DMS53 treated with DMSO at 0.1 percent for 48 hours (cell line): ENCODE results near the gene GALNS.

Experiments used
- DNase-seq: peaks from one replicate; lab custom pipeline; 2025; ENCODE audit not compliant: unreplicated experiment; lab: John Stamatoyannopoulos, UW

The GALNS gene

DNA sequence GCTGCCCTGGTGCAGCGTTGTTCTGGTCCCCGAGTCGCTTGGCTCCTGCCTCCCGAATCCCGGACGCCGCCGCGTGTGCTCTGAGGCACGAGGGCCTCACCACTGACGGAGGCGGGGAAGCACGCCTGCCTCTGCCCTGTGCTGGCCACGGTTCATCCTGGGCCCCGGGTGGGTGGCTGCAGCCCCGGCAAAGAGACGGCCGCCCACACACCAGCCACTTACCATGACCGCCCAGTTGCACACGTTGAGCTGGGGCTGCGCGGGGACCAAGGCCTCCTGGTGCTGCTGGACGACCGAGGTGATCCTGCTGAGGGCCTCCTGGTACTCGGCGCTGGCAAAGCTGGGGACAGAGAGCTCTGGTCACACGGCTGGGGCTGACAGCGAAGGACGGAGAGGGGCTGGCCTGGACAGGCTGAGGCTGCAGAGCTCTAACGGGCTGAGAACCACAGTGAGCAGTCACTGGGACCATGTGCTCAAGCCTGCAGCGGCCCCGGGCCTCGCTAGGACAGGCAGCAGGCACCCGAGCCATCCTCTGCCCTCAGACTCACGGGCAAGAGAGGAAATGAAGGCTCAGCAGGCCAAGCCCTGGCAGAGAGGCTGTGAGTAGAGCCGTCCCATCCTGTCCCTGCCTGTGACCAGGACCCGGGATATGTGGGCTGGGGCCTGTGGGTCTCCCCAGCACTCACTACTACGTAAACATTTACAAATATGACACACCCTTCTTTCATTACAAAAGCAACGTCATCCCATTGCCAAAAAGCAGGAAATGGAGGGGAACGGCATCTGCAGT is 38.8 kb downstream of the GALNS start:
- no peak for DNase-seq

DNA sequence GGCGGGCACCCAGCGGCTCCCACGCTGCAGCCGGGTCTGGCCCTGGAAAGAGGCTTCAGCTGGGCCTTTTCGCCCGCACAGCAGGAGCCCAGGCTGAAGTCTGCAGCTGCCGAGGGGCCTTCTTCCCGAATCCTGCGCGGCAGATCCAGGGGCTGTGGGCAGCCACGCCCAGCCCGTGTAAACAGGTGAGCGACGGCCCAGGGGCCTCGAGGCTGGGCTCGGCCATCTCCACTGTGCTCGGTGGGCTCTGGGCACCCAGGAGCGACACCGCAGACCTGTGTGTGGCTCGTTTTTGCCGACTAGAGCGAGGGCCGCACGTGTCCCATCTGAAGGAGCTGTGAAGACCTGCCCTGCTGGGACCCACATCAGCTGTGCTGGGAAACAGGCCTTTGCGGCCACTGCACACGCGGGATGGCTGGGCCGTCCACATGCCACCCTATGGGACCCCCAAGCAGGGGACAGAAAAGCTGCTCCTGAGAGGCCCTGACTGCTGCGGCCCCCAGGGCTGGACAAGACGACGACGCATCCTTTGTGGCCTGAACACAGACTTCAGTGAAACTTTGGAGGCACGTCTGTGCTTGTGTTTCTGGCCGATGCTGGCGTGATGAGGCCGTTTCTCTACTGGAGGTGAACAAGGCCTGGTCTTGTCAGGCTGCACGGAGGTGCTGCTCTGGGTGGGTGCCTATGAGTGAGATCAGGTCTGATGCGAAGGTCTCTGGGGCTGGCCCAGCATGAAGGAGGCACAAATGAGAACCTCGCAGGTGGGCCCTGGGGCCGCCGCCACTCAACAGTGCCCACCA is 39.8 kb downstream of the GALNS start:
- no peak for DNase-seq

DNA sequence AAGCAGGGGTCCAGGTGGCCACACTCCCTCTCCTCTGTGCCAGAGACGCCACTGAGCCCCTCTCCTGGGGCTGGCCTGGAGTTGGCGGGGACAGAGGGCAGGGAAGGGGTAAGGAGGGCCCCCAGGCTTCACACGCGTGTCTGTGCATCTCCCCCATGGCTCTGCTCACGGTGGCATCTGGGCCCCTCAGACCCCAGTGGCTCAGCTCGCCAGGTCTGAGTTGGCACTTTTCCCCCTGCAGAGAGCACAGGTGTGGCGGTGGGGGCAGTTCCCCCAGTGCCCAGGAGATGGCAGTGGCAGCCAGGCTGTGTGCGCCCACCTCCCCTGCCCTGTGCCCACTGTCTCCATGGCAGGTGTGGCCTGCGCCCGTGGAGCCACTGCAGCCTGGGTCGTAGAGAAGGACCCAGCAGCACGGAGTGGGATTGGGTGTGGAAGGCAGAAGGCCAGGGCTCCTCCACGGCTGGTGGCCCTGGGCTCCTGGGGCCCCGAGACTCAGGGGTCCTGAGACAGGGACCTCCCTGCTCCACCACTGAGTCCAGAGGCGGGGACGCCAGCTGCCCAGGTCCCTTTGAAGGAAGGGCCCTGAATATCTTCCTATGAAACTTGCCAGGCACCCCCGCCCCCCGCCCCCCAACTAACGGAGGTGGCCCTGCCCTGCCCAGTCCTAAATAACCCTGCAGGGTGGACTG is 40.7 kb downstream of the GALNS start:
- peak; percentile 14 for DNase-seq

DNA sequence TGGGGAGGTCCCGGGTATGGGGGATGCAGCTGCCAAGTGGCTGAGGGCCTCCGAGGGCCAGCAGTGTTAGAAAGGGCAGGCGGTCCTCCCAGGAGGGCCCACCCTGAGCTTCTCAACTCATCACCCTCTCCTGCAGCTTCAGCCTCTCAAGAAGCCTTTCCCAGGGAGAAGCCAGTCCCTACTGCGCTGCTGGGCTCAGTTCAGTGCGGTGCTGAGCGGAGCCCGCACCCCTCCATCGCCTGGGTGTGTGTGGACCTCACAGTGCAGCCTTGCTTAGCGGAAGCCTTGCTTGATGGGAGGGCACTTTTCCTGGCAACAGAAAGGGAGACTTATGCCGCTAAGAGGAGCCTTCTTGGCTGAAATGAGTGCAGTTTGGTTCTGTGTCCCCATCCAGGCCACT is 41.5 kb downstream of the GALNS start:
- DNase-seq, result no peak

DNA sequence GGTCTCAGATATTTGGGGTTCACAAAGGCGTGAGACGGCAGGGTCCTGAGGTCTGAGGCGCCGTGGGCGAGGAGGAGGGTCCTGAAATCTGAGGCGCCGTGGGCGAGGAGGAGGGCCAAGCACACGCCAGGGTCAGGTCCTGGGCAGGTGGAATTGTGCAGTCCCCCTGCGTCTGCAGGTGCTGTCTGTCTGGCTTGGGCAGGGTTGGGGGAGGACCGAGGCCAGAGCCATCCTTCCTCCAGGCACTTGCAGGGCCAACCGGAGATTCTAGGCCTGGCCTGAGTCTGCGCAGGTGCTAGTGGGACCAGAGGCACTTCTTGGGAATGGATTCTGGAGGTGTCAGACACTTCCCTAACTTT is 42.6 kb downstream of the GALNS start:
- DNase-seq, result no peak

DNA sequence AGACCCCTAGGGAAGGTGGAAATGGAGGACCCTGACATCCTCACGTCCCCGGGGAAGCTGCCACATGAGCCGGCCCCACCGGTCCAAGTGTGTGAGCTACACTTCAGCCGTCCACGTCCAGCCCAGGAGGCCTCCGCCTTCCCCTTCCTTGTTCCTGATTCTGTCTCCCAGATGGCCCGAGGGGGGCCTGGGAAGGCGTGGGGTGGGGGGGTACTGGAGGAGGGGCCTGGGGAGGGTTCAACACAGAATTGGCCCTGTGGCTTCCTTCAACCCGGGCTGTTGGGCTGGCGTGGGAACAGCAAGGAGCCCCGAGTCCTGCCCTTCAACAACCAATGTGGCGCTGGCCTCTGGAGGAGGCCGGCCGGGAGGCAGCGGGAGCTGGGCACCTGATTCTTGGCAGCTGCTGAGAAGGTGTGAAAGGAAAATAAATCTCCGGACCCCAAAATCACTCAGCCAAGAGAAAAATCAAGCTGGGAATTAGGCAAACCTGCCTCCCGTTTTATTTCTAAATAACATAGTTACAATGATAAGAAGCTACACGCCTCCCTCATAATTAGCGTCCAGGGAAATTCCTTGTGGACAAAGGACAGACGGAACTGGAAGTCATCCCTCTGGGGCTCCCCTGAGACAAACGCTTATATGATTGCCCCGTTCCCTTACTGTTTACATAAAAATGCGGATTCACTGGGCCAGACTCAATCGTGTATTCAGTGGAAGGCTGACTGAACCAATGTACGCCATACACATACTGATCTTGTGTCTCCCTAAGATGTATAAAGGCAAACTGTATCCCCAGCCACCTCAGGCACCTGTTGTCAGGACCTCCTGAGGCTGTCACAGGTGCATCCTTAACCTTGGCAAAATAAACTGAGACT is 43.2 kb downstream of the GALNS start:
- DNase-seq, result no peak

DNA sequence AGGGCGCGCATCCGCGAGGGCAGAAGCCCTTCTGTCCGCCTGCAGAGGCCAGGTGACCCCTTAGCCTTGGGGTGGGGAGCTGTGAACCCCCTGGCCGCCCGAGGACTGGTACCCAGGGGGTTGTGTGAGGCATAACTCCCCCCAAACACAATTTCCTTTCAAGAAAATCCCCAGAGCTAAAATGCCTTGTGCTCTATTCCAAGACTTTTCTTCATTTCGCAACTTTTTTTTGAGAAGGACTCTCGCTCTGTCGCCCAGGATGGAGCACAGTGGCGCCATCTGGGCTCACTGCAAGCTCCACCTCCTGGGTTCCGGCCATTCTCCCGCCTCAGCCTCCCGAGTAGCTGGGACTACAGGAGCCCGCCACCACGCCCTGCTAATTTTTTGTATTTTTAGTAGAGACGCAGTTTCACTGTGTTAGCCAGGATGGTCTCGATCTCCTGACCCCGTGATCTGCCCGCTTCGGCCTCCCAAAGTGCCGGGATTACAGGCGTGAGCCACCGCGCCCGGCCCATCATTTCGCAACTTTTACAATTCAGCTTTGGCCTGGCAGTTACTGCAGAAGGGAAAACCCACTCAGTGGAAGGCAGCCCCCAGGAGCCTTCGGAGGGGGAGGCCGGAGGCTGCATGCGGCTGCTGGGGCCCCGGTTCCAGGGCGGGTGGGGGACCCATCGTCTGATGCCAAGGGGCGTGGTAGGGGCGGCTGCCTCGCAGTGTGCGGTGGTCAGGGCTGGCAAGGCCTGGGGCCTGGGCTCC is 44.1 kb downstream of the GALNS start:
- DNase-seq, result no peak

DNA sequence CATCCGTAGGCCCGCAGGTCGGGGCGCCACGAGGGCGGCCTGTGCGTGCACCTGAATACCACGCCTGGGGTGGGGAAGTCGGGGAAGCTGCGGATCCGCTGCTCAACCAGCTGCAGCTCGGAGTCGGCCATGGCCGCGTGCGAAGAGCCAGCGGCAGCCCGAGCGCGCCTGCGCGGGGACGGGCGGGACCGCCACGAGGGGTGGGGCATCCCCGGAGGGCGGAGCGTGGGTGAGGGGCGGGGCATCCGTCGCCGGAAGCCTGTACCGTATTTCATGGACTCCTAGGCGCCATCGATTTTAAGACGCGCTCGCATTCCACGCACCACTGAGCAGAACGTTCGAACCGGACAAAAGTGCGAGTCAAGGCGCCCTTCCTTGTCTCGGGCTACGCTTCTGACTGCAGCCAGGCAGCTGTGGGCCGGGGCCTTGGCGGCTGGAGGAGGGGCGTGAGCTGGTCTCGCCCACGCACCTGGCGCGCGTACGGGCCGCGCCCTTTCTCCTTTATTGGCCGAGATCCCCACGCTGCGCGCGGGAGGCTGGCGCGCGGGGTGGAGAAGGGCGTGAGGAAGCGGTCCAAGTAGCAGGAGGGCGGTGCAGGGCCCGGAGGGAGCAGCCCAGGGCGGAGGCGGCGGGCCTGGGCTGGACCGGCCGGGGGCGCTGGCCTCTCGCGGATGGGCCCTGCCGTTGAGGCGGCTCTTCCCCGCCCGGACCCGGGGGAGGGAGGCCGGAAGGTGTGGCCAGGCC is 44.8 kb downstream of the GALNS start, which contains the start of gene APRT:
Gene APRT (minus strand): TSS at position 160 of the 744 bp plus-strand sequence. CDS start 29 bp downstream, at position 131.
- DNase-seq, result peak; percentile 66

DNA sequence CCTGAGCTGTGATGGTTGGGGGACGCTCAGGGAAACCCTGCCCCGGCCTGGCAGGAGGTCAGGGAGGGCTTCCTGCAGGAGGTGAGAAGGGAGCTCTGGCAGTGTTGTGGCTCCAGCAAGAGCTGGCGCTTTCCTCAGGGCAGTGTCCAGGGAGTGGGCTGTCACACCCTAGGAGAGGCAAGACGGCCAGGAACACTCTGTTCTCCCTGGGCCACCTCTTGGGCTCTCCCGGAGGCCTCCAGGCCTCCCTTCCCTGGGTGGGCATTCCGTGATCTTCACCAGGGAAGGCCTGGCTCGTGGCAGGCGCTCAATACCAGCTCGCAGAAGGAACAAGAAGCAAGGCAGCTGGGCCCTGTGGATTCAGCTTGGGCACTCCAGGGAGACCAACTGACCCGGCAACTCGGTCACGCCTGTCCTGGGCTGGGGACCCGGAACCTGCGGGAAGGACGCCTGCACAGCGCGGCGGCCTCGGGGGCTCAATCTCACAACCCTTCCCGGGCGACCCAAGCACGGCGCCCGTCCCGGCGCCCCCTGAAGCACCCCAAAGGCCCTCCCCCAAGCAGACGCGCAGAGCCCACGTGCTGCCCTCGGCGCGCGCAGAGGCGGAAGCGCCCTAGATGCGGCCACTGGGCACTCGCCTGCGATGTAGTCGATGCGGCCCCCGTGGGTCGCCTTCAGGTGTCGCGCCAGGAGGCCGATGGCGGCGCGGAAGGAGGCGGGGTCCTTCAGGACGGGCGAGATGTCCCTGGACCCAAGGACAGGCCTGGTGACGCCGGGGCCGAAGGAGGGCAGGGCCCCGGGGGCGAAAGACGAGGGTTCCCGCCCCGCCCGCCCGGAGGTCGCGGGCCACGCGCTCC is 45.6 kb downstream of the GALNS start:
- DNase-seq, result no peak

DNA sequence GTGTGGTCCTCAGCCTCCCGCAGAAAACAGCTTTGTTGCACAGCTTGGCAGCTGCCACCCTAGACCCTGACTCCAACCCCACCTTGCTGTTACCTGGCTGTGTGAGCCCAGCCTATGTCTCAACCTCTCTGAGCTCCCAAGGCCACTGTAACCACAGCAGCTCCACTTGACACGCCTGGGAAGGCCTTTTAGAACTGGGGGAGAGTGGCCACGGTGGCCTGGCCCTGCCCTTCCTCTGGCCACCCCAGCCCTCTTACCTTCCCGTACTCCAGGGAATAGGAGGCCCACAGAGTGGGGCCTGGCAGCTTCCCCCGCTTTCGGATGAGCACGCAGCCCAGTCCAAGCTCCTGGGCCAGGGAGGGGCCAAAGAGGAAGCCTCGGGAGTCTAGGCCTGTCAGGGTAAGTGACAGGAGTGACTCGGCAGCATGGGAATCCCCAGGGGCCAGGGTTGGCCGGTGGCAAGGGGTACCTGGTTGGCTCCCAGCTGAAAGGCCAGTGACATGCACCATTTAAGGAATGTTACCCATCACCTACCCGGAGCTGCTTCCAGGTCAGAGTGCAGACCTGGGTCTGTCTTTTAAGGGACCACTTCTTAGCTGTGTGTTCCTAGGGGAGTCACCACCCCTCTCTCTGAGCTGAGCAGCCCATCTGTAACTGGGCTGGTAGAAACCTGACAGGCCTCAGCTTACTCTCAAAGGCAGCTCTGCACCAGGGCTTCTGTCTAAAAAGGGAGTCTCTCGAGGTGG is 46.4 kb downstream of the GALNS start:
- no peak for DNase-seq

DNA sequence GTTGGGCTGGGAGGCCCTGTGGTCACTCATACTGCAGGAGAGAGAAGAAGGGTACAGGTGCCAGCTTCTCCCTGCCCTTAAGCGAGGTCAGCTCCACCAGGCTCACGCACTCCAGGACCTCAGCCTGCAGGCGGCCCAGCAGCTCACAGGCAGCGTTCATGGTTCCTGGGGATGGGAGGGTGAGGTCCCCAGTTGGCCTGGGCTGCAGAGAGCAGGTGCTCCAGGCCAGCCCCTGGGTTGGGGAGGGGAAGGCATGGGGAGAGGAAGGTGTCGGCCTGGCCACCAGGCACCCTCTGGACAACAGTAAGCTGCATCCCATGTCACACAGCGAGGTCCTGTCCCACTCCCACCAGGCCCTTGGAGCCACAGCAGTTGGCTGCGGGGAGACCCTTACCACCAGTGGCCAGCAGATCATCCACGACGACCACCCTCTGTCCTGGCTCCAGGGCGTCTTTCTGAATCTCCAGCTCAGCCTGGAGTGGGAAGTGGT is 47.0 kb downstream of the GALNS start:
- DNase-seq, result no peak

DNA sequence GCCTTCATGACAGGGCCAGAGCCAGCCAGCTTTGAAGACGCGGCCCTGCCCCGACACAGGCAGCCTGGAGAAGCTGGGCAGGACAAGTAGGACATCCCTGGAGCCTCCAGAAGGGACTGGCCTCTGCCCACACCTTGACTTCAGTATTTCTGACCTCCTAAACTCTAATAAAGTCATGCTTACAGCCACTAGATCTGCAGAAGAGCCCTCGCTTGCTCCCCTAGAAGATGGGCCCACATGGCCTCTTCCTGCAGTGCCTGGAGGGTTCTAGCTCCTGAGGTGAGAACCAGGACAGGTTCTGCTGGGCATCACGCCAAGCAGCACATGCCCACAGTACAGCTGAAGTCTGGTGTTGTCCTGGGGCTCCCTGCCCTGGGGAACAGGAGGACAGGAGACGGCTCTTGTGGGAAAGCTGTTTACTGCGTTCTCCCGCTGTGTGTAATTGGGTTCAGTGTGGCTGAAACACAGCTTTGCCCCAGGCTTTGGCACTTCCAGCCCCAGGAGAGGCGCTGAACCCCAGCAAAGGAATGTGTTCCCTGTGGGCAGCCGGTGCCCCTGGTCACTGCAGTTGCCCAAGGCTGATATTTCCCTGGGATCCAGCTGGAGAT is 47.6 kb downstream of the GALNS start:
- no peak for DNase-seq

DNA sequence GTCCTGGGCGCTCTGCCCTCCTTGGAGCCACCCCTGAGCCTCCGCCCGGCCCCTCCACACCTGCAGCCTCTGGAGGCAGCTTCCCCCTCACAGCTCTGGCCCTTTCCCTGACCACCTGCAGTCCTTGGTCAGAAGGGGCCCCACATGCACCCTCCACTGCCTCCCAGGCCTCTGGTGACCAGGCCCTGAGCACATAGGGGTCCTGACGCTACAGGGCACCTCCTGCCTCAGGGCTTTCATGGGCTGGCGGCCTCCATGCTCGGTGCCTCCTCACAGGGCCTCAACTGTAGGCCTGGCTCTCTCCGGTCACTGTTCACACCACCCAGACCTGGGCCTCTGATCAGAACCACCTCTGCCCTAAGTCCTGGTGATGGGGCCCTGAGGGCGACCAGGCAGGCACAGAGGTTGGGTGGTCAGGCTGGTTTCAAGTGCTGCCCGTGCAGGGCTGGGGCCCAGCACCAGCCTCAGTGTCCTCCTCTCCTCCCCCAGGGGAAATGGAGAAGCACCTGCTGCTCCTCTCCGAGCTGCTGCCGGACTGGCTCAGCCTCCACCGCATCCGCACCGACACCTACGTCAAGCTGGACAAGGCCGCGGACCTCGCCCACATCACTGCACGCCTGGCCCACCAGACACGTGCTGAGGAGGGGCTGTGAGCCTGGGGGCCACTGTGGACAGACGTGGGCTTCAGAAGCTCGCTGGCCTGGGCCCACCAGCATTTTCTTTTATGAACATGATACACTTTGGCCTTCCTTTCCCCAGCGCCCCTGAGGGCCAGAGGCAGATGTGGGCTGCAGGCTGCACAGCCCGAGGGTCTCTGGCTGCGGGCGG is 48.9 kb downstream of the GALNS start:
- no peak for DNase-seq

DNA sequence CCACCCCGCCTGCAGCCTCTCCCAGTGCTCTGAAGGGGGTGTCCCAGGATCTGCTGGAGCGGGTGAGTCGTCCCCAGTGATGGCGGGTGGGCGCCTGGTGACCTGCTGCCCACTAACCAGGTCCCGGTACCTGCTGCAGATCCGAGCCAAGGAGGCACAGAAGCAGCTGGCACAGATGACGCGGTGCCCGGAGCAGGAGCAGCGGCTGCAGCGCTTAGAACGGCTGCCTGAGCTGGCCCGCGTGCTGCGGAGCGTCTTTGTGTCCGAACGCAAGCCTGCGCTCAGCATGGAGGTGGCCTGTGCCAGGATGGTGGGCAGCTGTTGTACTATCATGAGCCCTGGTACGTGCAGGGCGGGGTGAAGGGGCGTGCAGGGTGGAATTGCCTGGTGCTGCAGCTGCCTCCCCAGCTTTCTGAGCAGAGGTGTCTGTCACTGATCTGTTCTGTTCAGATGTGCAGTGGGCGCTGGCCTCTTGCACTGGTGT is 49.6 kb downstream of the GALNS start:
- no peak for DNase-seq

DNA sequence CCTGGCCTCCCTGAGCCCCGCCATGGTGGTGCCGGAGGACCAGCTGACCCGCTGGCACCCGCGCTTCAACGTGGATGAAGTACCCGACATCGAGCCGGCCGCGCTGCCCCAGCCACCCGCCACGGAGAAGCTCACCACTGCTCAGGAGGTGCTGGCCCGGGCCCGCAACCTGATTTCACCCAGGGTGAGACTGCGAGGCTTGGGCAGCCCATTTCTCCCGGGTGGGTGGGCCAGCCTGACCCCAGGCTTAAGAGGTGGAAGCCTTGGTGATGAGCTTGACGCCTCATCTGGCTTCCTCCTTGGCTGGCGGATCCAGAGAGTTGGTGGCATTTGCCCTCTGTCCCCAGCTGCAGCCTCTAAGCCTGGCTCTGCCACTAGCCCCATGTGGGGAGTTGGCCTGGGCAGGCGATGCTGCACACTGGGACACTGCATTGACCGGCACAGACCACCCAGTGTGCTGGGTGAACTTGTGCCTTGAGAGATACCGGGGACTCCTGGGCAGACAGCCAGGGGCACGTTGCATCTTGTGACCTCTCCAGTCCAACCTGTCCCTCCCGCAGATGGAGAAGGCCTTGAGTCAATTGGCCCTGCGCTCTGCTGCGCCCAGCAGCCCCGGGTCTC is 50.1 kb downstream of the GALNS start:
- DNase-seq, result no peak
